ENCODE results near the gene INS.

GRCh38 chr11:2194877-2195755, 34.1 kb upstream of the INS start:
- TF ChIP-seq JUND (IDR thresholded peaks at IDR 0.05; ENCODE audit: low read length) (no peak), POLR2A (IDR thresholded peaks at IDR 0.05; ENCODE audit: control extremely low read depth in 1 of 2, low read depth in 2 of 2, low read length in 2 of 2) (no peak), POLR2AphosphoS5 (IDR thresholded peaks at IDR 0.05; ENCODE audit: low read depth, low read length) (no peak), JUN (IDR thresholded peaks at IDR 0.05; ENCODE audit: low read depth, low read length) (no peak)

Data from H1 (cell line).